ENCODE data around the gene HAAO. TPM values are rescaled to one million over a fixed set of nuclear protein-coding genes. Genes with fewer than 3 reads are reported as not detected.

HAAO gene
- total and polyA plus RNA-seq, 2 of the 8 experiments (the other 6 are each of a cell fraction or from before 2014, with no cell fraction given) = 2.5 to 7.0 TPM

GRCh38 chr2:42721898-42722297 lies 70.5 kb downstream of the HAAO start:
- H3K27ac ChIP-seq (ENCODE audit: low read depth, low read length) = no peak overlapping the region
- 89% methylated on average over 2 of the region's 2 CpGs; no CpG with 5 or more reads in 1 of the 2 experiments for WGBS, 2 experiments (ENCODE audit: extremely low coverage in 1 of 2, insufficient coverage in 1 of 2, insufficient read length in 1 of 2, insufficient replicate concordance in 2 of 2, low coverage in 1 of 2, low lambda C conversion rate in 2 of 2, missing lambda C conversion rate in 1 of 2)

More at GRCh38 chr2:42721898-42722297, 70.5 kb downstream of the HAAO start:
- no peak overlapping the region for H3K9ac ChIP-seq (replicated peaks in 1 of 4; ENCODE audit: extremely low read depth in 1 of 4, low read depth in 3 of 4, low read length in 3 of 4)
- H3K27me3 ChIP-seq (replicated peaks in 1 of 4; ENCODE audit: control insufficient read depth in 3 of 4, extremely low read depth in 1 of 4, insufficient read depth in 3 of 4, low read length in 3 of 4) = no peaks in the 10 kb centered on the region
- H3K14ac ChIP-seq (ENCODE audit: insufficient read length) = no peak overlapping the region
- FAIRE-seq = no peak
- H2AK5ac ChIP-seq (ENCODE audit: low read depth, low read length) = no peak overlapping the region
- H2BK120ac ChIP-seq (replicated peaks; ENCODE audit: low read depth, low read length) = no peak overlapping the region
- no peaks in the 10 kb centered on the region for H3K79me2 ChIP-seq (ENCODE audit: control insufficient read depth in 1 of 2, insufficient read depth in 2 of 2, low read length in 2 of 2)
- H4K20me1 ChIP-seq (replicated peaks in 1 of 2; ENCODE audit: control insufficient read depth in 1 of 2, insufficient read depth in 2 of 2, low read length in 2 of 2) = no peaks in the 10 kb centered on the region
- no peak overlapping the region for H3K4me2 ChIP-seq (ENCODE audit: insufficient read depth in 1 of 2, low read depth in 2 of 2, low read length in 2 of 2)
- no peak overlapping the region for H2AFZ ChIP-seq (ENCODE audit: low read length)
- H4K91ac ChIP-seq (replicated peaks; ENCODE audit: insufficient read length, low read length) = no peak overlapping the region
- no peaks in the 10 kb centered on the region for H3K23me2 ChIP-seq (ENCODE audit: low read depth, low read length)
- no peak overlapping the region for H3K56ac ChIP-seq (replicated peaks; ENCODE audit: insufficient read length, low read depth, low read length)
- CTCF ChIA-PET (ENCODE audit: partially characterized antibody) = interaction anchor here (0.7 to 0.9 kb wide), 2 partner anchors 16 to 48 kb away, joined by 3 read pairs; no protein-coding TSS in a partner anchor
- no peak overlapping the region for H3K4me3 ChIP-seq (ENCODE audit: extremely low read depth in 1 of 4, insufficient read depth in 2 of 4, low read depth in 3 of 4, low read length in 4 of 4)
- TF ChIP-seq MAX (IDR thresholded peaks at IDR 0.05) = no peak
- TF ChIP-seq BRCA1 (IDR thresholded peaks at IDR 0.05; ENCODE audit: low read depth, low read length) = no peak
- no peak overlapping the region for H2BK5ac ChIP-seq (ENCODE audit: low read depth, low read length)
- H3K36me3 ChIP-seq (ENCODE audit: control insufficient read depth in 2 of 4, insufficient read depth in 4 of 4, low read length in 3 of 4) = no peaks in the 10 kb centered on the region; a peak in 2 of 8 replicates
- POLR2A ChIA-PET (ENCODE audit: partially characterized antibody) = interaction anchor here (0.9 kb wide), 1 partner anchor 36 kb away, joined by 3 read pairs; no protein-coding TSS in a partner anchor
- H3K4ac ChIP-seq (replicated peaks; ENCODE audit: insufficient read length, low read depth, low read length) = no peak overlapping the region
- H3K18ac ChIP-seq (ENCODE audit: extremely low read depth, low read length) = no peak overlapping the region
- H3K9me3 ChIP-seq (ENCODE audit: insufficient read depth in 2 of 2, low read depth in 1 of 2, low read length in 1 of 2) = no peaks in the 10 kb centered on the region
- no peak overlapping the region for H2BK12ac ChIP-seq (ENCODE audit: low read depth, low read length)
- no peak for DNase-seq (ENCODE audit: low read depth in 1 of 2, low spot score in 2 of 2)
- no peak overlapping the region for H4K5ac ChIP-seq (ENCODE audit: insufficient read length, low read depth, low read length)
- H2BK15ac ChIP-seq (ENCODE audit: low read length) = no peak overlapping the region
- H3K23ac ChIP-seq (ENCODE audit: insufficient read length) = no peak overlapping the region
- H2BK20ac ChIP-seq (ENCODE audit: low read length) = no peak overlapping the region
- H3K4me1 ChIP-seq (replicated peaks in 1 of 4; ENCODE audit: control insufficient read depth in 3 of 4, insufficient read depth in 4 of 4, low read length in 3 of 4) = peaks cover 0 to 10% (median 0%) of the 10 kb centered on the region in 4 experiments; a peak in 2 of 7 replicates
- H4K8ac ChIP-seq (ENCODE audit: extremely low read depth, insufficient read depth, low read length) = no peak overlapping the region
- H3K79me1 ChIP-seq (ENCODE audit: low read depth, low read length) = no peaks in the 10 kb centered on the region

Other genes with a start within 250 kb of the HAAO start
- gene MTA3, start 224.0 kb downstream of the HAAO start, total RNA-seq (2021; fragmentation: NEBNext Ultra II Directional; extraction: Animal tissue kit (Norgen Biotek cat#: 25700)) = 184 and 197 TPM in 2 replicates
- gene MTA3, start 224.0 kb downstream of the HAAO start, polyA plus RNA-seq (2011; rRNA removed) = 106 and 125 TPM in 2 replicates
- gene OXER1, start 28.4 kb downstream of the HAAO start, total RNA-seq (2021; fragmentation: NEBNext Ultra II Directional; extraction: Animal tissue kit (Norgen Biotek cat#: 25700)) = 1.2 and 1.3 TPM in 2 replicates
- 2.9 and 3.7 TPM in 2 replicates for gene OXER1, start 28.4 kb downstream of the HAAO start, polyA plus RNA-seq (2011; rRNA removed)

All from H1 (cell line).